Subcutaneous abdominal adipose tissue (tissue), 5 donors: ENCODE data around the gene NF2.

Experiments
- H3K27ac ChIP-seq: one replicate; pipeline ENCODE4 v1.7.0; 2013; ENCODE audit warnings: low read depth, mild to moderate bottlenecking, inconsistent platforms, low read length, moderate library complexity
- H3K27me3 ChIP-seq, 5 donors: one replicate each; pipeline ENCODE4 v1.7.0; 2013; ENCODE audit warnings: low read length in 5 of 5, inconsistent platforms in 1 of 5; ENCODE audit not compliant: control insufficient read depth in 5 of 5, insufficient read depth in 4 of 5
- H3K36me3 ChIP-seq, 5 donors: one replicate each; pipeline ENCODE4 v1.7.0; 2013; ENCODE audit warnings: low read length in 5 of 5; ENCODE audit not compliant: control insufficient read depth in 5 of 5, insufficient read depth in 5 of 5
- H3K4me1 ChIP-seq, 5 donors: one replicate each; pipeline ENCODE4 v1.7.0; 2013; ENCODE audit warnings: low read length in 5 of 5, mild to moderate bottlenecking in 3 of 5, moderate library complexity in 1 of 5; ENCODE audit not compliant: control insufficient read depth in 5 of 5, insufficient read depth in 5 of 5
- H3K4me3 ChIP-seq, 5 donors: one replicate each; pipeline ENCODE4 v1.7.0; 2013; ENCODE audit warnings: low read length in 5 of 5, low read depth in 1 of 5
- H3K9ac ChIP-seq, 5 donors: one replicate each; pipeline ENCODE4 v1.7.0; 2013; ENCODE audit warnings: low read length in 5 of 5, mild to moderate bottlenecking in 4 of 5, moderate library complexity in 3 of 5
- H3K9me3 ChIP-seq, 5 donors: one replicate each; pipeline ENCODE4 v1.7.0; 2013; ENCODE audit warnings: low read length in 5 of 5; ENCODE audit not compliant: control insufficient read depth in 5 of 5
- donor health status: healthy.
- donor health status: healthy.
- donor health status: healthy.
- donor health status: healthy.
- donor health status: healthy.

Gene NF2

GRCh38 chr22:29628996-29629902 lies 25.8 kb downstream of the NF2 start:
- Histone ChIP-seq H3K9ac (no peak overlapping the region), H3K4me1 (peaks cover 0 to 16% (median 13%) of the 10 kb centered on the region in 5 donors), H3K9me3 (no peaks in the 10 kb centered on the region), H3K4me3 (no peak overlapping the region), H3K27ac (no peak overlapping the region), H3K36me3 (peaks cover 0 to 2% (median 0%) of the 10 kb centered on the region in 5 donors), H3K27me3 (no peaks in the 10 kb centered on the region)

DNA sequence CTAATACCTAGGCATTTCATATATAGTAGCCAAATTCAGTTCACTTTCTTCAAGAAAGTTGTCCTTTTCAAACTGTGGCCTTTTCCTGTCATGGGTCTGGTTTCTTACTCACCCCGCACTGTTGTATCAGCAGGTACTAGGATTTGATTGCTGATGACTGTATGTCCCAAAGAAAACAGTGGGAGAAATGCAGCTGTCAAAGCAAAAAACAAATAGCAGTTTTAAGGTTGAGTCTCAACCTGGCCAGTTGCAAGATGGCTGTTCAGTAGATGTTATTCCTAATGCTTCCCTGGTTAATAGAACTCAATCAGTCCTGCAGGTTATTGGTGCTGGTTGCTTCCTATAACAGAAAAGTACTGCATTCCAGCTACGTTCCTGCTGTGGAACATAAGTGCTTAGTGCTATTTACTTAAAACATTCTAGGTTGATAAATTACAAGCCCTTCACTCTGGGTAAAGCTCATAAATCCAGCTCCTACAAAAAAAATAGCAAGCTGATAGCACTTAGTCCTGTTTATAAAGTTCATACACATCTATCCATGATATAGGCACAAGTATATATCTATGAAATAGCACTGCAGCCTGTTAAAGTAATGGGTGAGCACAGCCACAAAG lies 26.6 kb downstream of the NF2 start:
- Histone ChIP-seq H3K4me3 (no peak overlapping the region), H3K4me1 (peaks cover 0 to 19% (median 13%) of the 10 kb centered on the region in 5 donors), H3K36me3 (peaks cover 0 to 2% (median 0%) of the 10 kb centered on the region in 5 donors), H3K27me3 (no peaks in the 10 kb centered on the region), H3K27ac (no peak overlapping the region), H3K9ac (no peak overlapping the region), H3K9me3 (no peaks in the 10 kb centered on the region)

GRCh38 chr22:29630987-29631386 lies 27.6 kb downstream of the NF2 start:
- H3K36me3 ChIP-seq = peaks cover 0 to 2% (median 0%) of the 10 kb centered on the region in 5 donors
- peak overlapping the region in 1 of 5 donors; percentile 8 for H3K9ac ChIP-seq
- no peaks in the 10 kb centered on the region for H3K27me3 ChIP-seq
- peaks cover 0 to 15% (median 13%) of the 10 kb centered on the region in 5 donors for H3K4me1 ChIP-seq
- H3K4me3 ChIP-seq = no peak overlapping the region
- H3K27ac ChIP-seq = no peak overlapping the region
- no peaks in the 10 kb centered on the region for H3K9me3 ChIP-seq

- Histone ChIP-seq H3K27ac (no peak overlapping the region), H3K36me3 (peaks cover 0 to 4% (median 0%) of the 10 kb centered on the region in 5 donors), H3K4me1 (peaks cover 0 to 15% (median 13%) of the 10 kb centered on the region in 5 donors), H3K4me3 (no peak overlapping the region), H3K27me3 (no peaks in the 10 kb centered on the region), H3K9ac (no peak overlapping the region), H3K9me3 (no peaks in the 10 kb centered on the region)
Measured at GRCh38 chr22:29631725-29632124, 28.3 kb downstream of the NF2 start.

- Histone ChIP-seq H3K9ac (no peak overlapping the region), H3K27ac (no peak overlapping the region), H3K4me3 (no peak overlapping the region), H3K27me3 (no peaks in the 10 kb centered on the region), H3K36me3 (peaks cover 0 to 11% (median 2%) of the 10 kb centered on the region in 5 donors), H3K4me1 (peaks cover 0 to 15% (median 13%) of the 10 kb centered on the region in 5 donors), H3K9me3 (no peaks in the 10 kb centered on the region)
Measured at GRCh38 chr22:29632672-29633071, 29.2 kb downstream of the NF2 start.

GRCh38 chr22:29633514-29634312 lies 30.3 kb downstream of the NF2 start:
- no peaks in the 10 kb centered on the region for H3K27me3 ChIP-seq
- no peaks in the 10 kb centered on the region for H3K9me3 ChIP-seq
- peaks cover 0 to 15% (median 13%) of the 10 kb centered on the region in 5 donors for H3K4me1 ChIP-seq
- no peak overlapping the region for H3K4me3 ChIP-seq
- peaks cover 2 to 20% (median 5%) of the 10 kb centered on the region in 5 donors for H3K36me3 ChIP-seq
- no peak overlapping the region for H3K27ac ChIP-seq
- no peak overlapping the region for H3K9ac ChIP-seq

- peaks cover 5 to 26% (median 11%) of the 10 kb centered on the region in 5 donors for H3K36me3 ChIP-seq
- H3K4me1 ChIP-seq = peaks cover 0 to 15% (median 13%) of the 10 kb centered on the region in 5 donors
- no peaks in the 10 kb centered on the region for H3K9me3 ChIP-seq
- H3K27me3 ChIP-seq = no peaks in the 10 kb centered on the region
- H3K27ac ChIP-seq = no peak overlapping the region
- H3K4me3 ChIP-seq = no peak overlapping the region
- no peak overlapping the region for H3K9ac ChIP-seq
Measured at GRCh38 chr22:29634847-29635246, 31.4 kb downstream of the NF2 start.

DNA sequence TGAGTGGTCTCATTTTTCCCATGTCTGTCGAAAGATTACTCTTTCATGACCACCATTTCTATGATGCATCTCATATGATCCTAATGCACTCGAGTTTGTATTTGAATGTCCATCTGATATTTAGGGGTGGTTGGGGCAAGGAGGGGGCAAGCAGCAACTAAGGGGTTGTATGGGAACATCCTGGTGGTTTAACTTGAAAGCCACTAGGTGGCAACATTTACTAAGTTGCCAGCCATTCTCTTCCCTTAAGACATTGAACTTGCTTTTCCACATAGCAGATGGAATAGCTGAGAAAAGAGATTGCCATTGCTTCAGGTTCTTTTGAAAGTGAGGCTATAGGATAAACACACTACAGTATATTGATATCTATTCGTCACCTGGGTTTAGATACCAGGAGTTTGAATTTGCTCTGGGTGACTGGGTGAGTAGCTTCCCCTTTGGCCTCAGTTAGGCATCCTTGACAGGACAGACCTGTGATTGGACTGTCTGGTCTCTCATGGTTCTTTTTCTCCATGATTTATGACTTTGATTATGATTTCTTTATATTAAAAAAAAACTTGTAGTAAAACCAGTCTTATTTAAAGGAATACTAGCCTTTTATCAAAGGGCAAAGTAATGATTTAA lies 32.4 kb downstream of the NF2 start:
- Histone ChIP-seq H3K4me1 (peaks cover 0 to 15% (median 13%) of the 10 kb centered on the region in 5 donors), H3K4me3 (no peak overlapping the region), H3K27ac (no peak overlapping the region), H3K9ac (no peak overlapping the region), H3K36me3 (peaks cover 5 to 26% (median 11%) of the 10 kb centered on the region in 5 donors), H3K27me3 (no peaks in the 10 kb centered on the region), H3K9me3 (no peaks in the 10 kb centered on the region)

DNA sequence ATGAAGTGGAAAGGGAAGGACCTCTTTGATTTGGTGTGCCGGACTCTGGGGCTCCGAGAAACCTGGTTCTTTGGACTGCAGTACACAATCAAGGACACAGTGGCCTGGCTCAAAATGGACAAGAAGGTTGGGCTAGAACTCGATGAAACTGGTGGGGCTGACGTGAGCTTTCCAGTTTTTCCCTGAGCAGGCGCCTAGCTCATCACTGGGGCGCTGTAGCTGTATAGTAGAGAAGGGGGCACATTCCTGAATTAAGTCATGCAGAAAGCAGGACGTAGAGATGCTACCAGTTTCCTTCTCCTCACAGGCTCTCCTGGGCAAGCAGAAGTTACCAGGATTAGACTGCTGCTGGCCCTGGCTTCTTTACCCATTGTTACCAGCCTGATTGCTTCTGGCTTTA lies 33.3 kb downstream of the NF2 start:
- H3K4me1 ChIP-seq = peaks cover 0 to 15% (median 13%) of the 10 kb centered on the region in 5 donors
- H3K36me3 ChIP-seq = peaks cover 8 to 27% (median 14%) of the 10 kb centered on the region in 5 donors
- no peaks in the 10 kb centered on the region for H3K9me3 ChIP-seq
- H3K27me3 ChIP-seq = no peaks in the 10 kb centered on the region
- H3K4me3 ChIP-seq = no peak overlapping the region
- H3K27ac ChIP-seq = no peak overlapping the region
- no peak overlapping the region for H3K9ac ChIP-seq
